Adipocyte (in vitro differentiated cells): ENCODE measurements around the gene FANCM.
"Not testable (repeated sequence)": the region's sequence is repeated elsewhere in the genome, so short reads cannot be mapped to it uniquely, and the experiment has no call there.

Experiments used
- DNase-seq: peaks from one replicate; pipeline ENCODE4 v3.0.0-alpha.2; 2015; ENCODE audit warnings: low read depth
- H3K27me3 ChIP-seq: replicated peaks from 2 replicates; pipeline ENCODE4 v1.7.0; 2013; ENCODE audit warnings: mild to moderate bottlenecking, low read length, moderate library complexity; ENCODE audit not compliant: control insufficient read depth, insufficient read depth
- H3K36me3 ChIP-seq: 2 replicates; pipeline ENCODE4 v1.7.0; 2013; ENCODE audit warnings: low read length, mild to moderate bottlenecking, moderate library complexity; ENCODE audit not compliant: control insufficient read depth, insufficient read depth, severe bottlenecking
- H3K4me1 ChIP-seq: 2 replicates; pipeline ENCODE4 v1.7.0; 2013; ENCODE audit warnings: mild to moderate bottlenecking, low read length, moderate library complexity; ENCODE audit not compliant: control insufficient read depth, insufficient read depth
- H3K4me3 ChIP-seq: 2 replicates; pipeline ENCODE4 v1.7.0; 2013; ENCODE audit warnings: mild to moderate bottlenecking, low read length, moderate library complexity
- H3K9ac ChIP-seq: 2 replicates; pipeline ENCODE4 v1.7.0; 2013; ENCODE audit warnings: mild to moderate bottlenecking, low read length, moderate library complexity
- H3K9me3 ChIP-seq: 2 replicates; pipeline ENCODE4 v1.7.0; 2013; ENCODE audit warnings: mild to moderate bottlenecking, low read length, moderate library complexity; ENCODE audit not compliant: control insufficient read depth

FANCM gene

DNA sequence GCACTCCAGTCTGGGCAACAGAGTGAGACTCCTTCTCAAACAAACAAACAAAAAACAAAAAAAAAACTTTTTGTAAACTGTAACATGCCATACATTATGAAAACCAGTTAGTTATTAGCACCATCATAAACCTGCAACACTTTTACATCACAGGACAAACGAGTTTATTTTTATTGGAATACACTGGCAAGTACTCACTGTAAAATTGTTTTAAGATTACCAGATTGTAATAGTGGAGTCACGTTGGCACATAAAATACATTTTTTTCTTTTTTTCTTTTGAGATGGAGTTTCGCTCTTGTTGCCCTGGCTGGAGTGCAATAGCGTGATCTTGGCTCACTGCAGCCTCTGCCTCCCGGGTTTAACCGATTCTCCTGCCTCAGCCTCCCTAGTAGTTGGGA lies 17.1 kb upstream of the FANCM start:
- Histone ChIP-seq H3K36me3 (peaks cover 95% of the 10 kb centered on the region), H3K27me3 (no peaks in the 10 kb centered on the region), H3K4me1 (no peaks in the 10 kb centered on the region), H3K9me3 (no peaks in the 10 kb centered on the region), H3K4me3 (no peak overlapping the region), H3K9ac (no peak overlapping the region)
- no peak for DNase-seq

DNA sequence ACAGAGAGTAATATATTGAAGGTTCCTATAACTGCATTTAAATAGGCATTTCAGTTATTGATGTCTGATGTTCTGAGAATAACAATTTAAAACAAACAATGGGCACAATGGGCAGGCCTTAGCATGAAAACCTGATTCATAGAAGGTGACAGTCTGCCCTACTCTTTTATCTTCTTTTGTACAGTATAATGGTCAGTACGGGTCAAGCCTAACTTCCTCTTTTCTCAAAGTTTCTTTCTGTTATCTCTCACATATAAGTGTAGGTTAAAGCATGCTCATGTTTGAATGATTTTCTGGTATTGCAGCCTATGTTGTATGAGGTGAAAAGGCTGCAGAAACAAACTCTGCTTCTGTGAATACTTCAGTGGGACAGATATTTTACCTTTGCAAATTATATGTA lies 15.6 kb upstream of the FANCM start:
- no peak for DNase-seq
- H3K36me3 ChIP-seq = peaks cover 82% of the 10 kb centered on the region

DNA sequence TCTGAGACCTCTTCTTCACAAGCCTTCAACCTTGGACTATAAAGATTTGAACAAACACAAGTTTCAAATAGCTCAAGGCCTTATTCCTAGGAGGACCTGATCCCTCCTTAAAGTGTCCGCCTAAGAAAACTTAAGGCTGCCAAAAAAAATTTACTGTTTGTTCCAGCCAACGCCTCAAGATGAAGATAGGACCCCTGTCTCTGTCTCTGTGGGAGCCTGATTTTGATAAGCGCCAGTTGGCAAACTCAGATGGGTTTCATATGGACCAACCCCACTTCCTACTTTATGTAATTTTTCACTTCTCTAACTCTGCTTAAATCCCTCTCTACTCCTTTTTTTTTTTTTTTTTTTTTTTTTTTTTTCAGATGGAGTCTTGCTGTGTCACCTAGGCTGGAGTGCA lies 12.5 kb upstream of the FANCM start:
- no peaks in the 10 kb centered on the region for H3K9me3 ChIP-seq
- H3K4me1 ChIP-seq = no peaks in the 10 kb centered on the region
- no peak overlapping the region for H3K9ac ChIP-seq
- H3K27me3 ChIP-seq = no peaks in the 10 kb centered on the region
- no peak overlapping the region for H3K4me3 ChIP-seq
- H3K36me3 ChIP-seq = peaks cover 69% of the 10 kb centered on the region
- no peak for DNase-seq

More for the DNA sequence above, 15.6 kb upstream of the FANCM start:
- H3K27me3 ChIP-seq = no peaks in the 10 kb centered on the region
- H3K4me3 ChIP-seq = no peak overlapping the region
- H3K9me3 ChIP-seq = no peaks in the 10 kb centered on the region
- H3K4me1 ChIP-seq = no peaks in the 10 kb centered on the region
- no peak overlapping the region for H3K9ac ChIP-seq

DNA sequence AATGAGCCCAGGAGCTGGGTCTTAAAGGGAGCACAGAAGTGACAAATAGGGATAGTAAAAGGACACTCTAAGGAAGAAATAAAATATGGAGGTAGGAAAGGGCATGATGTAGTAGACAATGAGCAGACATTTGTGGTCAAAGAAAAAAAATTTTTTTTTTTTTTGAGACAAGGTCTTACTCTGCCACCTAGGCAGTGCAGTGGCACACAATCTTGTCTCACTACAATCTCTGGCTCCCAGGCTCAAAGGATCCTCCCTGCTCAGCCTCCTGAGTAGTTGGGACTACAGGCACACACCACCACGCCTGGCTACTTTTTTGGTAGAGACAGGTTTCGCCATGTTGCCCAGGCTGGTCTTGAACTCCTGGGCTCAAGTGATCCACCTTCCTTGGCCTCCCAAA lies 10.0 kb upstream of the FANCM start:
- peaks cover 59% of the 10 kb centered on the region for H3K36me3 ChIP-seq

DNA sequence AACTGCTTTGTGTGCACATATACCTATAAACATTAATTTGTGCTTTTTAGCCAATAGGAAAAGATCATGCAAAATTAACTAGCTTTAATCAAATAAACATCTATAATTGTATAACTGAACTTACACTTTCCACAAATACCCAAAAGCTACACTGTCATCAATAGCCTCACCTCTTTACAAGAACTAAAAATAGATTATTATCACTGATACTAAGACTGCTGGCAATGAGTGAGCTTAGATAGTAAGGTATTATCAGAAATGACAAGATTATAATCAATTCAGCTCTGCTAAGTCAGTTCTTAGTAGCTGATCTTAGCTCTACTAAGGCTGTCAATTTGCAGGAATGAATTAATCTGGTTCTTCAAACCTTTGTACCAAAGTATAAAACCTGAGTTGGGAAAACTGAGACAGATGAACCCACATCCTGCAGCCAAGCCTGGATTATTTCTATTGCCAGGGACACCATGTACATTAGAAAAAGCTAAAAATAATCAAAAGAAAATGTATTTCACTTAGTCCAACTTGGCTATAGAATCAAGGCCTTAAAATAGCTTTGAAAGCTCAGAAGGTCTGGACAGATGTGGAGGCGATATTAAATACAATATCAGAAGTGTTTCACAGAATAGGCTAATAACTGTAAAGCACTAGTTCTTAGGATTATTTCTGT lies 6.6 kb upstream of the FANCM start:
- H3K36me3 ChIP-seq = peaks cover 33% of the 10 kb centered on the region
- H3K9me3 ChIP-seq = no peaks in the 10 kb centered on the region

More for the DNA sequence above, 10.0 kb upstream of the FANCM start:
- Histone ChIP-seq H3K9me3 (no peaks in the 10 kb centered on the region), H3K27me3 (no peaks in the 10 kb centered on the region), H3K9ac (no peak overlapping the region), H3K4me3 (no peak overlapping the region), H3K4me1 (no peaks in the 10 kb centered on the region)
- no peak for DNase-seq

DNA sequence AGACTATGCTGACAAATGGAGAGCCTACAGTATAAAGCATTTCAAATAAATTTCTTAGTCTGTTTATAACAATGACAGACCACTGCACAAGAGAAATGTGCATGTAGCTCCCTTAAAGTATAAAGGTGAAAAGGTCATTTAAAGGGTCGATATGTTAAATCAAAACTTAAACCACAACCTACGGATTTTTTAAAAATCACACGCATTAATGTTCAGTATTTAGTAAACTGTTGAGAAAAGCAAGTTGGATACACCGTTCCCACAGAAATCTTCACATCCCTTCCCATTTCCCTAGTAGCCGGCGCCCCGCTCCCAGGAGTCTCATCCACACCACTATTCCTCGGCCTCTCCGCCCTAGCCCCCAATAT lies 2.1 kb upstream of the FANCM start:
- no peaks in the 10 kb centered on the region for H3K27me3 ChIP-seq
- H3K9ac ChIP-seq = peak overlapping the region; percentile 99
- peak; percentile 12 for DNase-seq
- H3K36me3 ChIP-seq = peaks cover 7% of the 10 kb centered on the region
- peak overlapping the region; percentile 94 for H3K4me3 ChIP-seq
- peaks cover 15% of the 10 kb centered on the region for H3K4me1 ChIP-seq
- H3K9me3 ChIP-seq = no peaks in the 10 kb centered on the region

More for the DNA sequence above, 6.6 kb upstream of the FANCM start:
- Histone ChIP-seq H3K9ac (no peak overlapping the region), H3K4me1 (no peaks in the 10 kb centered on the region), H3K4me3 (no peak overlapping the region), H3K27me3 (no peaks in the 10 kb centered on the region)
- DNase-seq = no peak

DNA sequence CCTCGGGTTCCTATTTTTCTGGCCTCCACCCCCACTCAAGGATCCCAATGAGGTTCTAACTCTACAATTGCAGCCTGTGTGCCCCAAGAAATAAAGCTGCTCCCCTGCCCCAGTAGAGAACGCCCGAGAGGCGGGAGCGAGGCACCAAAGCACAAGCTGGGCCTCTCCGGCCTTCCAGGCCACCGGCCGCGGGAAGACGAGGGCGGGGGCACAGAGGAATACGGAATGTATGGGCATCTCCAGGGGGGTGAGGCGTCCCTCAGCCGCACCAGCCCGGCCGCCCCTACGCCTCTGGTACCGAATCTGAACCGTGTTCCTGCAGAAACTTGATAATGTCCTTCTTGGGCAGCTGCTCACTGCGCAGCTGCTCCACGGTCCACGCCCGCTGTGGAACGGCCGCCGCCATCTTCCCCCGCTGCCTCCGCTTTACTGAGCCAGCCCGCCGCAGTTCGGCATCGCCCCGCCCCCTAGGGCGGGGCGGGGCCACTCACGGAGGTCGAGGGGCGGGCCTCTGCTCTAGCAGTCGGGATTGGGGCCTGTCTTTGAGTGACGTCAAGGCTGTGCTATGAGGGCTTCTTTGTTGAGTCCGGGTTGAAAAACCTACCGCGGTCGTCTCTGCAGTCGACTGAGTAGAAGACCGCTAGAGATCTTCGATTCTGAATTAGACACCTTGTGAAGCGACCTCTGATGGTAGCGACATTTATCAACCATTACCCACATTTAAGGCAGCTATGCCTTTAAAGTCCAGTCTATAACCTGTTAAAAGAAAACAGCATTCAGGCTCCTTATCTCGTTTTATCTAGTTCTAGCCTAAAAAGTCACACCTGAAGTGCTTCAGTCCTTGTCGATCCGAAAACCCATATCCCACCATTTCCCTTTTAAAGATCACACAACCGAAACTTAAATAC lies 1.4 kb upstream of the FANCM start, which contains the start of gene FKBP3:
Gene FKBP3 (minus strand): TSS at position 431 of the 908 bp plus-strand sequence. CDS start 25 bp downstream, at position 406.
- H3K9ac ChIP-seq = peak within 1 kb of the TSS; percentile 99
- H3K4me1 ChIP-seq = peaks cover 15% of the 10 kb centered on the region
- H3K36me3 ChIP-seq = peaks cover 2% of the 10 kb centered on the region
- DNase-seq = peak; percentile 100
- peak within 1 kb of the TSS; percentile 94 for H3K4me3 ChIP-seq
- H3K9me3 ChIP-seq = no peaks in the 10 kb centered on the region
- no peaks in the 10 kb centered on the region for H3K27me3 ChIP-seq

DNA sequence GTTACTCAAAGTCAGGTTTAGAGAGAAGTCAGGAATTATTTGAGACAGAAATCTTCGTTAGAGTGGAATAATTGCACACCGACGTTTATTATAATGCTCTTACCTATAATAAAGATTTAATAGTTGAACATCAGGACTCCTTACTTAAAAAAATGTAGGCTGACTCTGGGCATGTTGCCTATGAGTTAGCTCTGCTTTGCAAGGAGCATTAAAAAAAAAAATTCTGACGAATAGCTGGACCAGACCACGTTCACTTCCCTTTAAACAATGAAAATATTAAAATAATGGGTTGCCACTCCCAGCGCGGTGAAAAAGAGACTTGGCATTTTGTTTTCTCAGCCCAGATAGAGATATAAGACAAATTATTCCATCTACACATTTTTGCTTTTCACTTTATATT lies 574 bp upstream of the FANCM start:
- Histone ChIP-seq H3K9me3 (no peaks in the 10 kb centered on the region), H3K4me1 (peaks cover 15% of the 10 kb centered on the region), H3K27me3 (no peaks in the 10 kb centered on the region), H3K4me3 (peak overlapping the region; percentile 94), H3K9ac (peak overlapping the region; percentile 99), H3K36me3 (no peaks in the 10 kb centered on the region)
- peak; percentile 66 for DNase-seq

DNA sequence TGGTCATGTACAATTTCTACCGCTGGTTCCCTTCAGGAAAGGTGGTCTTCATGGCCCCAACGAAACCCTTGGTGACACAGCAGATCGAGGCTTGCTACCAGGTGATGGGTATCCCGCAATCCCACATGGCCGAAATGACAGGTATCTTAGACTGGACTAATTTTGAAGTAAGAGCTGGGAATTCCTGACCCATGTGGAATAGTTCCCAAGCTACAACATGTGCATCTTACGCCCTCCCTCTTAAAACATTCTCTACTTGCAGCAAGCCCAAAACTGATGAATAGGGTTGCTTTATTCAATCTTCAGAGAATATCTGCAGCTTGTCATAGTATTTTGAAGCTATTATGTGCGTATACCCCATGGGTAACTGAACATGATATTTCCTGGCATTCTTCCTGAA lies 669 bp downstream of the FANCM start:
- H3K36me3 ChIP-seq = no peaks in the 10 kb centered on the region
- peaks cover 15% of the 10 kb centered on the region for H3K4me1 ChIP-seq
- no peaks in the 10 kb centered on the region for H3K27me3 ChIP-seq
- H3K9ac ChIP-seq = peak overlapping the region; percentile 79
- H3K9me3 ChIP-seq = no peaks in the 10 kb centered on the region
- H3K4me3 ChIP-seq = peak overlapping the region; percentile 94
- DNase-seq = peak; percentile 27

DNA sequence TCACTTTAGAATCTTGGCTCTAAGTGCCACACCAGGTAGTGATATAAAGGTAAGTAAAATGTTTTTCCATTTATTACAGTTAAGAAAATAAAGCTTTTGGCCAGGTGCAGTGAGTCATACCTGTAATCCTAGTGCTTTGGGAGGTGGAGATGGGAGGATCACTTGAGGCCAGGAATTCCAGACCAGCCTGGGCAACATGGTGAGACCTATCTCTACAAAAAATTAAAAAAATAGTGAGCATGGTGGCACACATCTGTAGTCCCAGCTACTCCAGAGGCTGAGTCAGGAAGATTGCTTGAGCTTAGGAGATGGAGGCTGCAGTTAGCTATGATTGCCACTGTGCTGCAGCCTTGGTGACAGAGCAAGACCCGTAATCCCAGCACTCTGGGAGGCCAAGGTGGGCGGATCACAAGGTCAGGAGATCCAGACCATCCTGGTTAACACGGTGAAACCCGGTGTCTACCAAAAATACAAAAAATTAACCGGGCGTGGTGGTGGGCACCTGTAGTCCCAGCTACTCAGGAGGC lies 5.0 kb downstream of the FANCM start:
- no peak for DNase-seq
- peaks cover 15% of the 10 kb centered on the region for H3K4me1 ChIP-seq
- H3K4me3 ChIP-seq = no peak overlapping the region
- no peaks in the 10 kb centered on the region for H3K36me3 ChIP-seq
- no peak overlapping the region for H3K9ac ChIP-seq
- no peaks in the 10 kb centered on the region for H3K27me3 ChIP-seq
- no peaks in the 10 kb centered on the region for H3K9me3 ChIP-seq

DNA sequence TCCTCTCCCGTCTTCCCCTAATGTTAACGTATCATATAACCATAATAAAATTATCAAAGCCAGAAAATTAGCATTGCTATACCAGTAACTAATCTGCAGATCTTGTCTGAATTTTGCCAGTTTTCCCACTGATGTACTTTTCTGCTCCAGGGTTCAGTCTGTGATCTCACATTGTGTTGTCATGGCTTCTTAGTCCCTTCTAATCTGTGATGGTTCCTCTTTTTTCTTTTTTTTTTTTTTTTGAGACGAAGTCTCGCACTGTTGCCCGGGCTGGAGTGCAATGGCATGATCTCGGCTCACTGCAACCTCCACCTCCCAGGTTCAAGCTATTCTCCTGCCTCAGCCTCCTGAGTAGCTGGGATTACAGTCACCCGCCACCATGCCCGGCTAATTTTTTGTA lies 6.4 kb downstream of the FANCM start:
- not testable (repeated sequence) for H3K9ac ChIP-seq, DNase-seq, H3K9me3 ChIP-seq, H3K4me3 ChIP-seq, H3K36me3 ChIP-seq, H3K4me1 ChIP-seq, H3K27me3 ChIP-seq
